K562 (cell line): ENCODE measurements around the gene KMT2C. TPM values are rescaled to one million over a fixed set of nuclear protein-coding genes. Genes with fewer than 3 reads are reported as not detected.

ENCODE experiments used
- PRPF4 ChIP-seq: fragments of 200-400 bp; formaldehyde crosslinking; IDR thresholded peaks from one replicate; pipeline ENCODE4 v1.6.1; 2017; ENCODE audit warnings: low read length, low read depth, mild to moderate bottlenecking; ENCODE audit not compliant: insufficient read depth, poor library complexity, severe bottlenecking
- polyA plus RNA-seq, 8 experiments: library from polyadenylated mRNA; depleted of rRNA in 4 of 8; stranded (reverse) in 5 of 8; unstranded in 3 of 8; fragments of >200 nt; fragmentation: Nextera tagmentation in 2 of 8; fragmentation: Illumina TruSeq in 1 of 8; extraction: Ambion mirVana in 2 of 8; extraction: Trizol in 1 of 8; gene quantifications; 2 replicates each; pipeline versions ENCODE4 v1.2.1 to v1.2.3, GENCODE V29; 2011 to 2014; ENCODE audit warnings: inconsistent platforms in 1 of 8, missing spikeins in 1 of 8
- total RNA-seq, 7 experiments: library from RNA; depleted of rRNA in 6 of 7; stranded (reverse); fragments of >200 nt in 6 of 7; fragmentation: Illumina TruSeq in 2 of 7; extraction: Trizol in 2 of 7; gene quantifications; 2 replicates each; pipeline versions ENCODE4 v1.2.1 to v1.2.3, GENCODE V29; 2011 to 2021; ENCODE audit warnings: low replicate concordance in 1 of 7
- TF ChIP-seq, protein P1 (sequence below): fragments of 200-600 bp; sonication (generic); IDR thresholded peaks from one replicate; pipeline ENCODE4 v1.6.1; 2012; ENCODE audit warnings: mild to moderate bottlenecking, low read depth, low read length, inconsistent platforms

Gene KMT2C
- total and polyA plus RNA-seq, 9 of the 15 experiments (the other 6 are each of a cell fraction or from before 2014, with no cell fraction given) = 4.9 to 67.8 (median 27.1) TPM

DNA sequence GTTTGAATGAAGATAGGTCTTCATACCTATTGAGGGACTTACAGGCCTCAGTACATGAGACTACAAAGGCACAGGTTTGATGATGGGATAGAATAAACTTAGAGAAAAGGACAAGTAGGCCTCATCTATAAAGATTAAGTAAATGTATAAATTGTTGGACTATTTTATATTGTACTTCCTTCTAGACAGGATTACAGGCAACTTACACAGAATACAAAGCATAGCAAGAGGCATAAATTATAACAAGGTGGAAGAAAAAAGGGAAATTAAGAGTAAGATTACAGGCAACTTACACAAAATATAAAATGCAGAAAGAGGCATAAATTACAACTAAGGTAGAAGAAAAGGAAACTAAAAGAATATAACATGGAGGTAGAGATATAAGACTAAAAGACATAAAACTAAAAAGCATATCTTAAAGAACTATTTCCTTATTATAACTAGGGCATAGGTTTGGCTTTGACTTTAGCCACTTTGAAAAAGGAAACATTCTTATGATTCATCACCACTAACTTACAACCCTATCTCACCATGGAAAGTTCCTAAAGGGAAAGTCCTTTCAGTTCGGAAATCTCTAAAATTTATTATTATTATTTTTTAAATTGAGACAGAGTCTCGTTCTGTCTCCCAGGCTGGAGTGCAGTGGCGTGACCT lies 257.3 kb downstream of the KMT2C start (continued):
- TF ChIP-seq, protein P1, sequence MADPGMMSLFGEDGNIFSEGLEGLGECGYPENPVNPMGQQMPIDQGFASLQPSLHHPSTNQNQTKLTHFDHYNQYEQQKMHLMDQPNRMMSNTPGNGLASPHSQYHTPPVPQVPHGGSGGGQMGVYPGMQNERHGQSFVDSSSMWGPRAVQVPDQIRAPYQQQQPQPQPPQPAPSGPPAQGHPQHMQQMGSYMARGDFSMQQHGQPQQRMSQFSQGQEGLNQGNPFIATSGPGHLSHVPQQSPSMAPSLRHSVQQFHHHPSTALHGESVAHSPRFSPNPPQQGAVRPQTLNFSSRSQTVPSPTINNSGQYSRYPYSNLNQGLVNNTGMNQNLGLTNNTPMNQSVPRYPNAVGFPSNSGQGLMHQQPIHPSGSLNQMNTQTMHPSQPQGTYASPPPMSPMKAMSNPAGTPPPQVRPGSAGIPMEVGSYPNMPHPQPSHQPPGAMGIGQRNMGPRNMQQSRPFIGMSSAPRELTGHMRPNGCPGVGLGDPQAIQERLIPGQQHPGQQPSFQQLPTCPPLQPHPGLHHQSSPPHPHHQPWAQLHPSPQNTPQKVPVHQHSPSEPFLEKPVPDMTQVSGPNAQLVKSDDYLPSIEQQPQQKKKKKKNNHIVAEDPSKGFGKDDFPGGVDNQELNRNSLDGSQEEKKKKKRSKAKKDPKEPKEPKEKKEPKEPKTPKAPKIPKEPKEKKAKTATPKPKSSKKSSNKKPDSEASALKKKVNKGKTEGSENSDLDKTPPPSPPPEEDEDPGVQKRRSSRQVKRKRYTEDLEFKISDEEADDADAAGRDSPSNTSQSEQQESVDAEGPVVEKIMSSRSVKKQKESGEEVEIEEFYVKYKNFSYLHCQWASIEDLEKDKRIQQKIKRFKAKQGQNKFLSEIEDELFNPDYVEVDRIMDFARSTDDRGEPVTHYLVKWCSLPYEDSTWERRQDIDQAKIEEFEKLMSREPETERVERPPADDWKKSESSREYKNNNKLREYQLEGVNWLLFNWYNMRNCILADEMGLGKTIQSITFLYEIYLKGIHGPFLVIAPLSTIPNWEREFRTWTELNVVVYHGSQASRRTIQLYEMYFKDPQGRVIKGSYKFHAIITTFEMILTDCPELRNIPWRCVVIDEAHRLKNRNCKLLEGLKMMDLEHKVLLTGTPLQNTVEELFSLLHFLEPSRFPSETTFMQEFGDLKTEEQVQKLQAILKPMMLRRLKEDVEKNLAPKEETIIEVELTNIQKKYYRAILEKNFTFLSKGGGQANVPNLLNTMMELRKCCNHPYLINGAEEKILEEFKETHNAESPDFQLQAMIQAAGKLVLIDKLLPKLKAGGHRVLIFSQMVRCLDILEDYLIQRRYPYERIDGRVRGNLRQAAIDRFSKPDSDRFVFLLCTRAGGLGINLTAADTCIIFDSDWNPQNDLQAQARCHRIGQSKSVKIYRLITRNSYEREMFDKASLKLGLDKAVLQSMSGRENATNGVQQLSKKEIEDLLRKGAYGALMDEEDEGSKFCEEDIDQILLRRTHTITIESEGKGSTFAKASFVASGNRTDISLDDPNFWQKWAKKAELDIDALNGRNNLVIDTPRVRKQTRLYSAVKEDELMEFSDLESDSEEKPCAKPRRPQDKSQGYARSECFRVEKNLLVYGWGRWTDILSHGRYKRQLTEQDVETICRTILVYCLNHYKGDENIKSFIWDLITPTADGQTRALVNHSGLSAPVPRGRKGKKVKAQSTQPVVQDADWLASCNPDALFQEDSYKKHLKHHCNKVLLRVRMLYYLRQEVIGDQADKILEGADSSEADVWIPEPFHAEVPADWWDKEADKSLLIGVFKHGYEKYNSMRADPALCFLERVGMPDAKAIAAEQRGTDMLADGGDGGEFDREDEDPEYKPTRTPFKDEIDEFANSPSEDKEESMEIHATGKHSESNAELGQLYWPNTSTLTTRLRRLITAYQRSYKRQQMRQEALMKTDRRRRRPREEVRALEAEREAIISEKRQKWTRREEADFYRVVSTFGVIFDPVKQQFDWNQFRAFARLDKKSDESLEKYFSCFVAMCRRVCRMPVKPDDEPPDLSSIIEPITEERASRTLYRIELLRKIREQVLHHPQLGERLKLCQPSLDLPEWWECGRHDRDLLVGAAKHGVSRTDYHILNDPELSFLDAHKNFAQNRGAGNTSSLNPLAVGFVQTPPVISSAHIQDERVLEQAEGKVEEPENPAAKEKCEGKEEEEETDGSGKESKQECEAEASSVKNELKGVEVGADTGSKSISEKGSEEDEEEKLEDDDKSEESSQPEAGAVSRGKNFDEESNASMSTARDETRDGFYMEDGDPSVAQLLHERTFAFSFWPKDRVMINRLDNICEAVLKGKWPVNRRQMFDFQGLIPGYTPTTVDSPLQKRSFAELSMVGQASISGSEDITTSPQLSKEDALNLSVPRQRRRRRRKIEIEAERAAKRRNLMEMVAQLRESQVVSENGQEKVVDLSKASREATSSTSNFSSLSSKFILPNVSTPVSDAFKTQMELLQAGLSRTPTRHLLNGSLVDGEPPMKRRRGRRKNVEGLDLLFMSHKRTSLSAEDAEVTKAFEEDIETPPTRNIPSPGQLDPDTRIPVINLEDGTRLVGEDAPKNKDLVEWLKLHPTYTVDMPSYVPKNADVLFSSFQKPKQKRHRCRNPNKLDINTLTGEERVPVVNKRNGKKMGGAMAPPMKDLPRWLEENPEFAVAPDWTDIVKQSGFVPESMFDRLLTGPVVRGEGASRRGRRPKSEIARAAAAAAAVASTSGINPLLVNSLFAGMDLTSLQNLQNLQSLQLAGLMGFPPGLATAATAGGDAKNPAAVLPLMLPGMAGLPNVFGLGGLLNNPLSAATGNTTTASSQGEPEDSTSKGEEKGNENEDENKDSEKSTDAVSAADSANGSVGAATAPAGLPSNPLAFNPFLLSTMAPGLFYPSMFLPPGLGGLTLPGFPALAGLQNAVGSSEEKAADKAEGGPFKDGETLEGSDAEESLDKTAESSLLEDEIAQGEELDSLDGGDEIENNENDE = no peak
- TF ChIP-seq PRPF4 = no peak
